ENCODE data around the gene TUT4. TPM values are rescaled to one million over a fixed set of nuclear protein-coding genes. Genes with fewer than 3 reads are reported as not detected.
A peak's percentile ranks its signal among the peaks of the same experiment; 100 is the strongest.

The TUT4 gene
- total RNA-seq, 2 donors from 2014 or later = 108 to 120 TPM

DNA sequence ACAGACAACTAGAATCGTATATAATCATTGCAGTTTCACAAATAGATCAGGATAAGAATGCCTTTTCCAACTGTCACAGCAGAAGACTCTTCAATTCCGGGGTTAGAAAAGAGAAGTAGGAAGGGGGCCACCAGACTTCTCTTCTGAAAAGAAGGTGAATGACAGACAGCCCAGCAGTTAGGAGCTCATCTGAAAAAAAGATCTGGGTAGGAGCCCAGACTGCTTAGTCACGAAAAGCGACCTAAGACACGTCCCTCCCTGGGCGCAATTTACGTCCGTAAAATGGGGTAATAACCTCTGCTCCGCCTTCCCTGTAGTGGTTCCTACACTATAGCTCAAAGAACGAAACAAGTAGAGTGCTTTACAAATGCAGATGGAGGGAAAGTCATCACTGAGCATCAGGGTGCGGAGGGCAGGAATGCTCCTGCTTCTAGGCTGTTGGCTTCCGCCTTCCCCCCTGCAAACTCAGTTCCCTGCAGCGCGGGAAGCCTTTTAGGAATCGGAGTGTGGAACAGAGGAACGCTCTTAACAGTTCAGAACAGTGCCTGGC, 149.3 kb downstream of the TUT4 start:
- ATAC-seq (replicated peaks in 1 of 2) (peak; percentile 63 to 70), DNase-seq (peak; percentile 66 to 67)
- Mint-ChIP-seq H3K9me3 (no peaks in the 10 kb centered on the region), H3K36me3 (ENCODE audit: insufficient read depth in 2 of 2) (peaks cover 25 to 50% of the 10 kb centered on the region in 2 donors), H3K4me1 (ENCODE audit: low read depth) (peaks cover 38% of the 10 kb centered on the region), H3K27me3 (ENCODE audit: low read depth) (no peaks in the 10 kb centered on the region), H3K4me3 (peak overlapping the region; percentile 99), H3K27ac (peak overlapping the region; percentile 99)

DNA sequence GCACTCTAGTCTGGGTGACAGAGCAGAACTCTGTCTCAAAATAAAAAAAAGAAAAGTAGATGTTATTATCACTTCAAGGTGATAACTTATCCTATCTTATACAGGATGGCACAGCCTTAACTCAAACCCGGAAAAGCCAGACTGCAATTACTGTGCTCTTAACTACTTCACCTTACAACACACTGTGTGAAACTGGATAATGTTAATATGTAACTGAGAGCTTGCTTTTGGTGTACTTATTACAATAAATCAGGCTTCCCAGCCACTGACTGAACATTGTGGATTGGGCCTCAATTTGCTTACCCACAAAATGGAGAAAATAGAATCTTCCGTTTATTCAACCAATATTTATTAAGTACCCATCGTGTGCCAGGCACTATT, 150.0 kb downstream of the TUT4 start:
- Mint-ChIP-seq H3K4me3 (peak overlapping the region; percentile 99), H3K4me1 (ENCODE audit: low read depth) (peaks cover 38% of the 10 kb centered on the region), H3K36me3 (ENCODE audit: insufficient read depth in 2 of 2) (peaks cover 22 to 46% of the 10 kb centered on the region in 2 donors), H3K27me3 (ENCODE audit: low read depth) (no peaks in the 10 kb centered on the region), H3K9me3 (no peaks in the 10 kb centered on the region), H3K27ac (peak overlapping the region; percentile 99)
- DNase-seq (no peak), ATAC-seq (replicated peaks in 1 of 2) (no peak)

DNA sequence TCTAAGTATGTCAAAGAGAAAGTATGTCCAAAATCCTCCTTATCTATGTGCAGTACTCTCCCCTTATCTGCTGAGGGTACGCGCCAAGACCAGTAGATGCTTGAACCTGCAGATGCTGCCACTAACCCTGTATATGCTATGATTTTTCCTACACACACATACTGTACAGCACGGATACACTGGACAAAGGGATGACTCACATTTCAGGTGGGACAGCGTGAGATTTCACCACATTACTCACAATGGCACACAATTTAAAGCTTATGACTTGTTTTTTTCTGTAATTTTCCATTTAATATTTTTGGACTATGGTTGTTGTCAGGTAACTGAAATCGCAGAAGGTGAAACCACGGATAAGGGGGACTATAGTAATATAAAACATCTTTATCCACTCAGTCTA, 152.8 kb downstream of the TUT4 start:
- no peaks in the 10 kb centered on the region for H3K27me3 Mint-ChIP-seq (ENCODE audit: low read depth)
- no peak overlapping the region for H3K27ac Mint-ChIP-seq
- peaks cover 36 to 57% of the 10 kb centered on the region in 2 donors for H3K36me3 Mint-ChIP-seq (ENCODE audit: insufficient read depth in 2 of 2)
- H3K9me3 Mint-ChIP-seq = no peaks in the 10 kb centered on the region
- no peak for DNase-seq
- H3K4me3 Mint-ChIP-seq = no peak overlapping the region
- H3K4me1 Mint-ChIP-seq (ENCODE audit: low read depth) = peaks cover 22% of the 10 kb centered on the region
- no peak for ATAC-seq (replicated peaks in 1 of 2)

DNA sequence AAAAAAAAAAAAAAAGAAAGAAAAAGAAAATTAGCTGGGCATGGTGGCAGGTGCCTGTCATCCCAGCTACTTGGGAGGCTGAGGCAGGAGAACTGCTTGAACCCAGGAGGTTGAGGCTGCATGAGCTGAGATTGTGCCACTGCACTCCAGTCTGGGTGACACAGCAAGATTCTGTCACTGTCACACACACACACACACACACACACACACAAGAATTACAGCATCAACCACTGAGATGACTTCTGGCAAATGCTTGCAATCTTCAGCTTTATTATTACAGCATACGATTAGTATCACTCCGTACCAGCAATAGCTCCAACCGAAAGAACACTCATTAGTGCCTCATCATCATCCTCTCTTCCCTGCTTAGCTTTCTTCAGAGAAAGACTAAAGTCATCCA, 153.3 kb downstream of the TUT4 start:
- peaks cover 33 to 62% of the 10 kb centered on the region in 2 donors for H3K36me3 Mint-ChIP-seq (ENCODE audit: insufficient read depth in 2 of 2)
- H3K4me1 Mint-ChIP-seq (ENCODE audit: low read depth) = peaks cover 22% of the 10 kb centered on the region
- no peaks in the 10 kb centered on the region for H3K27me3 Mint-ChIP-seq (ENCODE audit: low read depth)
- H3K27ac Mint-ChIP-seq = no peak overlapping the region
- ATAC-seq (replicated peaks in 1 of 2) (no peak), DNase-seq (no peak)
- H3K9me3 Mint-ChIP-seq = no peaks in the 10 kb centered on the region
- H3K4me3 Mint-ChIP-seq = no peak overlapping the region

DNA sequence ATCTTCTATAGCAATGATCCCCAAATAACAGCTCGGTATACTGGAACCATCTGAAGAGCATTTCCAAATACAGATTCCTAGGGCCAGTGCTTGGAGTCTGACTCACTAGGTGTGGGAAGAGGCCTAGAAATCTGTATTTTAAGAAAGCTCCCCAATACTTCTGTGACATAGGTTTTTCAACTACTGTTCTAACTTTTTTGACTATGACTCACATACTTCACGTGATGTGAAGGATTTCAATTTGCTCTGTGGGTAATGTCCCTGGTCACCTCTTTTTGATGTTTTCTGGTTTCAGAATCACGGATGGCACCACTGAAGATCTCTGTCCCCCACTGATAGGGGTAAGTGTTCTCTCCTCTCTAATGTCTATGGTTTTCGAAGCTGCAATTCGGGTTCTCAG, 159.7 kb downstream of the TUT4 start:
- Mint-ChIP-seq H3K4me1 (ENCODE audit: low read depth) (no peaks in the 10 kb centered on the region), H3K9me3 (no peaks in the 10 kb centered on the region), H3K27me3 (ENCODE audit: low read depth) (no peaks in the 10 kb centered on the region), H3K4me3 (no peak overlapping the region), H3K27ac (no peak overlapping the region), H3K36me3 (ENCODE audit: insufficient read depth in 2 of 2) (peaks cover 20 to 54% of the 10 kb centered on the region in 2 donors)
- DNase-seq = no peak
- no peak for ATAC-seq (replicated peaks in 1 of 2)

- Mint-ChIP-seq H3K4me3 (no peak overlapping the region), H3K36me3 (ENCODE audit: insufficient read depth in 2 of 2) (peaks cover 15 to 49% of the 10 kb centered on the region in 2 donors), H3K27ac (no peak overlapping the region), H3K4me1 (ENCODE audit: low read depth) (no peaks in the 10 kb centered on the region), H3K27me3 (ENCODE audit: low read depth) (no peaks in the 10 kb centered on the region), H3K9me3 (no peaks in the 10 kb centered on the region)
- ATAC-seq (replicated peaks in 1 of 2) = no peak
- DNase-seq = no peak
These were observed 166.4 kb downstream of the TUT4 start for GRCh38 chr1:52386458-52386857.

DNA sequence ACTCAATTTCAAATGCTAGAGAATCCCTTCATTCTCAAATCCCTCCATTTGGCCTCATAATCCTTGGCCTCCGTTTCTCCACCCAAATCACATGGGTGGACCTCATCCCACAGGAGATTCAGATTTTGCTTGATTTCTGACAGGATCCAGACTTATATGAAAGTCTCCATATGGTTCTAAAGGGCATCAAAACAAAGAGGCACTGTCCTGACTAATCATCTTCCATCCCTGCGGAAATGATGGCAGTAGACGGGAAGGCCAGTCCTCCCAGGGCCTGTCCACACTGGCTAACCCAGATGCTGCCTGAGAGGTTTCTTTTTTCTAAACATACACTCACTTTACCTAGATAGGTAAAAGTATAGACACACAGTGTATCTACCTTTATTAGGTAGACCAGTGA, 167.5 kb downstream of the TUT4 start:
- DNase-seq (no peak), ATAC-seq (replicated peaks in 1 of 2) (no peak)
- Mint-ChIP-seq H3K27ac (no peak overlapping the region), H3K9me3 (no peaks in the 10 kb centered on the region), H3K36me3 (ENCODE audit: insufficient read depth in 2 of 2) (peaks cover 19 to 53% of the 10 kb centered on the region in 2 donors), H3K4me3 (no peak overlapping the region), H3K4me1 (ENCODE audit: low read depth) (no peaks in the 10 kb centered on the region), H3K27me3 (ENCODE audit: low read depth) (no peaks in the 10 kb centered on the region)

Other genes starting within 250 kb of the TUT4 start
- 10 to 100 TPM; 32.7 to 33.1 TPM for gene CC2D1B, start 186.9 kb downstream of the TUT4 start, total RNA-seq
- 10 to 100 TPM; 37.1 to 43.5 TPM for gene ORC1, start 148.7 kb downstream of the TUT4 start, total RNA-seq
- 10 to 100 TPM; 80.5 to 91.8 TPM for gene PRPF38A, start 148.5 kb downstream of the TUT4 start, total RNA-seq
- gene GPX7, start 49.3 kb upstream of the TUT4 start, total RNA-seq = 10 to 100 TPM; 26.3 to 27.6 TPM
- 1 to 10 TPM; 9.0 to 9.2 TPM for gene SHISAL2A, start 80.1 kb upstream of the TUT4 start, total RNA-seq
- 10 to 100 TPM; 13.8 to 20.4 TPM for gene COA7, start 145.3 kb upstream of the TUT4 start, total RNA-seq
- 10 to 100 TPM; 13.4 to 13.9 TPM for gene ZYG11B, start 173.4 kb upstream of the TUT4 start, total RNA-seq

Data from activated T-cell treated with anti-CD3 and anti-CD28 coated beads, Interleukin-2, amount 50 U/mL, for 72 hours (primary cell).